HTERT RPE-1 (cell line): ENCODE measurements around the gene WIPF2.
"Not testable (repeated sequence)": the region's sequence is repeated elsewhere in the genome, so short reads cannot be mapped to it uniquely, and the experiment has no call there.

Experiments used
- in situ Hi-C: fragments of 300-500 bp; cut with MboI; formaldehyde crosslinking; loops from 4 replicates; pipeline ENCODE4 v1.14.3; 2020; ENCODE audit warnings: low sequenced_read_pairs

Gene WIPF2

DNA sequence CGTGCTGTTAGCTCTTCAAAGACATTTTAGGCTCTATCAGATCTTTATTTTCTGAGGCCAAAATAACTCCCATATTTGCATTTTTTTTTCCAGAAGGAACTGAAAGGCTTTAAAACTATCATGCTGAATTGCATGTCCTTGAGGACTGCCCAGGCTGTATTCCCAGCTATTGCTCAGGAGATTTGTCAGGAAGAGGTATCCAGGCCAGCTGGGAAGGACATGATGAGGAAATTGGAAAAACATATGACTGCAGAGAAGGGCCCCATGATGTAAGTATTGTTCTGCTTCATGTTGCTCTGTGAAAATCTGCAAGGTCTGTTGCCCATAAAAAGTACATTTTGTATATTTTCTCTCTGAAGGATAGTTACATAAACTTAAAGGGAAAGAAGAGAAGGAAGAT lies 74.3 kb downstream of the WIPF2 start:
- in situ Hi-C loops: no loop called here

DNA sequence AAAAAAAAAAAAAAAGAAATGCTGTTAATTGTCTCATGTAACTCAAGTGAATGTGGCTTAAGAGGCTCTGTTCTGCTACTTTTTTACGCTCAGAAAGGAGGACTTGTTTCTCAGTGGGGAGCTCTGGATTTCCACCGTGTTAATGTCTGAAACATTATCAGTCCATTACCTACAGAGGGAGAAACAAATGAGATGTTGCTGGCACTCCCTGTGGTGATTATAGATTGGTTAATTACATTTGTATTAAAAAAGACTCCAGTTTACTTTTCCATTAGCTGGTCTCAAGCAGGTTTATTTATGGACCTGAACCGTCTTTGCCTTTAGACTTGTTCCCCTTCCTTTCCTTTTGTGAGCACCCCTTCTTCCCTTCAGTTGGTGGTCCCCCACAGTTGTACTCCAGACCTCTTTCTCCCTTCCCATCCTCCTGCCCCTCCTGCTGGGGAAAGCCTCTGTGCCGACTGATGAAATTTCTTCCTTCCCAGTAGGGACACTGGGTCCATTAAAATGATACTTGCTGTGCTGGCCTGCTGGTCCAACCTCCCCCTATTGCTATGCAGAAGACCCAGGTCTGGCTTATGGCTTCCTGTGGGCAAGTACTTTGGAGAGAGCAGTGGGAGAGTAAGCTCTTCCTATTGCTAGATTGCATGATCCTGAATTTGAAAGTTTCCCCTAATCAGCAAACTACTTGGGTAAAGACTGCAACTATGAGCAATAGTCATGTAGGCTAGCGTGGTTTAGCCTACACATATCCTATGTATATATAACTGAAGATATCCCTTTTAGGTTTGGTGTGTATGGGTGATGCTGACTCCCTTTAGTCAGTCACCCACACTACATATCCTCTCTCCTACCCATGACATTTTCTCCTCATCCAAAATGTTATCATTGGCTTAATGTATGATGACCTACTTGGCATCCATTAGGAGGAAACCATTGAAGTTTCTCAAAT lies 76.7 kb downstream of the WIPF2 start:
- in situ Hi-C loops: no loop called here

DNA sequence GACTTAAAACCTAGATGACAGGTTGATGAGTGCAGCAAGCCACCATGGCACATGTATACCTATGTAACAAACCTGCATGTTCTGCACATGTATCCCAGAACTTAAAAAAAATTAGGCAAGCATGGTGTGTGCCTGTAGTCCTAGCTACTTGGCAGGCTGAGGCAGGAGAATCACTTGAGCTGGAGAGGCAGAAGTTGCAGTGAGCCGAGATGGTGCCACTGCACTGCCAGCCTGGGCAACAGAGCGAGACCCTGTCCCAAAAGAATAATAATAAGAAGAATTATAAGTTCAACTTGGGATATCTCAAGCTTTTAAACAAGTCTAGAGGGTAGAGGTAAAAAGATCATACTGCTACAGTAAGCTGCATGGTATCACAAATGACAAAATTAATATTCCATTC lies 78.4 kb downstream of the WIPF2 start:
- in situ Hi-C loops: no loop called here

DNA sequence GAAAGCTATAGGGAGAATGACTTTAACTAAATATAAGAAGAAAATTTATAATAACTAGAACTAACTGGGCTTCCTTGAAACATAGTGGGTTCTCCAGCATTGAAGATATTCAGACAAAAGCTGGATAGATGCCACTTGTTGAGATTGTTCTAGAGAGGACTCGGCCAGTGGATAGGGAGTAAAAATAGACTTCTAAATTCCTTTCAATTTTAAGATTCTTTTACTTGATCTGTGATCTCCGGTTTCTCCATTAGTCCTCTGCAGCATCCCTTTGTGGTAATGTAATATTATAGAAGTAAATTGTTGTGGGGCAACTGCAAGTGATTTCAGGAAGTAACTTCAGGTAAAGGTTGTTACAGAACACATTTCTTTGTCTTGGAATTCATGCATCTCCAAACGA lies 79.6 kb downstream of the WIPF2 start:
- in situ Hi-C loops: no loop called here

DNA sequence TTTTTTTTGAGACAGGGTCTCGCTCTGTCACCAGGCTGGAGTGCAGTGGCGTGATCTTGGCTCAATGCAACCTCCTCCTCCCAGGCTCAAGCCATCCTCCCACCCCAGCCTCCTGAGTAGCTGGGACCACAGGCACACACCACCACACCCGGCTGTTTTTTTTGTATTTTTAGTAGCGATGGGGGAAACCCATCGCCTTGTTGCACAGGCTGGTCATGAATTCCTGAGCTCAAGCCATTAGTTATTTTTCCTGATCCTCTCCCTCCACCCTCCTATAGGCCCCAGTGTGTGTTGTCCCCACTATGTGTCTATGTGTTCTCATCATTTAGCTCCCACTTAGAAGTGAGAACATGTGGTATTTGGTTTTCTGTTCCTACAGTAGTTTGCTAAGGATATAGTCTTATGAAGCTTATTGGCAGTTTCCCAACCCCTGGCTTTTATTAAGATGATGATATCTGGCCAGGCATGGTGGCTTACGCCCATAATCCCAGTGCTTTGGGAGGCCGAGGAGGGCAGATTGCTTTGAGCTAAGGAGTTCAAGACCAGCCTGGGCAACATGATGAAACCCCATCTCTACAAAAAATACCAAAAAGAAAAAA lies 80.2 kb downstream of the WIPF2 start:
- in situ Hi-C loops: not testable (repeated sequence)

DNA sequence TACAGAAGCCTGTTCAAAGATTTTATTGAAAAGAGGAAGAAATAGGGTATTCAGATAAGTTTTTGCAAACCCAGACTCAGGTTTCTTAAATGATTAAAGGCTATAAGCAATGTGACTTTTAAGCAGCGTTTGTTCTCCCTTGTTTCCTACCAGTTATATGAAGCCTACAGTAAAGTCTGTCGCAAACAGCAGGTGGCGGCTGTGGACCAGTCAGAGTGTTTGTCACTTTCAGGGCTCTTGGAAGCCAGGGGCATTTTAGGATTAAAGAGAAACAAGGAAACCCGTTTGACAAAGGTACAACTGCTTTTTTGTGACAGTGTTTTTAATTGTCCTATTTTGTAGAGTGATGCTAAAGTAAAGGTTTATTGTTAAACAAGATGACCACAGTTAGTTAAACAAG lies 82.2 kb downstream of the WIPF2 start:
- in situ Hi-C loops: no loop called here

DNA sequence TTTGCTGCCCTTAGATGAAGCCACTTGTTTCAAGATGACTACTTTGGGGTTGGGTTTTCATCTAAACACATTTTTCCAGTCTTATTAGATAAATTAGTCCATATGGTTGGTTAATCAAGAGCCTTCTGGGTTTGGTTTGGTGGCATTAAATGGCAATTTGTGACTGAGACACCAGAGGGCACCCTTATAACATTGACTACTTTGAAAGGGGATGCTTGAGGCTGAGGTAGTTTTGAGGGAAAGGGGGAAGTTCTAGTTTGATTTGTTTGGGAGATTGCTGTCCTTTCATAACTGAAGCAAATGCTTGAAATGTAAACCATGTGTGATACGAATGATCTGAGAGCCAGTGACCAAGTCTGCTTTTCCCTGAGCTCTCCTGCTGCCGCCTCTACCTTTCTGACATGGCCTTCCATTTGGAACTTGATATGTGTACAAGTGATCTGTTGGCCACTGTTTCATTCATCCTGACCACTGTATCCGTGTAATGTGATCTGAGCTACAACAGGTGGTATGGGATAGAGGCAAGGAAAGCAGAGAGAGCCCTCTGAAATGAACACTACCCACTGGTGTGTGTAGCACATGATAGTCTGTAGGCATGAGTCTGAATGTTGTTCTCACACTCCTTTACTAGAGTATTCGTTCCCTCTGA lies 84.0 kb downstream of the WIPF2 start:
- in situ Hi-C loops: no loop called here

DNA sequence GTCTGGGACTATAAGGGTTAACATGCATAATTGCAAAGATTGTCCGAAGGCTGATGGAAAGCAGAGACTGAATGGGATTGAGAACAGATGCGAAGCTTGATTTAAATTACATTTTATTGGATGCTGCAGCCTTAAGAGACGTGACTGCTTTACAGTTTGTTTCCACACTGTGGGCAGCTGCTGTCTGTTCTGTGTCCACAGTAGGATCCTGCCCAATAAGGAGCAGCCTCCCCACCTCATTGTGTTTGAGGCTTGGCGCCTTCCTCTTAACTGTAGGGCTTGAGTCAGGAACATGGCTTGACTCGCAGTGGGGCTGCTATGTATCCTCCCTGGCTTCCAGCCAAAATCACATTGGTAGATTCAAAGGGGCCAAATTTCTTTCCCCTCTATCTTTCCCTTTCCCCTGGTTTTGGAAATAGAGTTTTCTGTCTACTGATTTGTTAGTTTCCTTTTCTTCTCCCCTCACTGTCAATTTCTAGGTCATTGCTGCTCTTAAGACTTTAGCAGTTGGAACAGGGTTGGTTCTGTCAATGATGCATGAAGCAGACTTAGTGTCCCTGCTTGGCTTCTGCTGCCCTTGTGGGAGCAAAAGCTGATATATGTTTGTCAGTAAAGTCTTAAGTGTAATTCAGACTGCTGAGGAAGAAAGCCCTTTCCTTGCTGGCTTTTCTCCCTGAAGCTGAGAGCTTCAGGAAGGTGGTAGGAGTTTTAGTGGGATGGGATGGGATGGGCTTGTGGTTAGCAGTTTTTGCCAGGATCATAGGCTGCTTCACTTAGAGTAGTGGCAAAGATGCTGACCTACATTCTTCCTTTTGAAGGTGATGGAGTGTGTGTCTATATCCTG lies 84.8 kb downstream of the WIPF2 start:
- in situ Hi-C loops: no loop called here

DNA sequence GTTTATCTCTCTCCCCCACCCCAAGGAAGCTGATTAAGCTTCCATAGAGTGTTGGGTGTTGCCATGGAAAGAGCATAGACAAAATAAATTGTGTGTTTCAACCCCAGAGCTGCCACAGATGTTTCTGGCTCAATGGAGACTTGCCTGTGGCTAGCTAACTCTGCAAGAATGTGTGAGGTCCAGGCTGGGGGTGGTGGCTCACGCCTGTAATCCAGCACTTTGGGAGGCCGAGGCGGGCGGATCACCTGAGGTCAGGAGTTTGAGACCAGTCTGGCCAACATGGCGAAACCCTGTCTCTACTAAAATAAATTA lies 85.4 kb downstream of the WIPF2 start:
- in situ Hi-C loops: not testable (repeated sequence)

DNA sequence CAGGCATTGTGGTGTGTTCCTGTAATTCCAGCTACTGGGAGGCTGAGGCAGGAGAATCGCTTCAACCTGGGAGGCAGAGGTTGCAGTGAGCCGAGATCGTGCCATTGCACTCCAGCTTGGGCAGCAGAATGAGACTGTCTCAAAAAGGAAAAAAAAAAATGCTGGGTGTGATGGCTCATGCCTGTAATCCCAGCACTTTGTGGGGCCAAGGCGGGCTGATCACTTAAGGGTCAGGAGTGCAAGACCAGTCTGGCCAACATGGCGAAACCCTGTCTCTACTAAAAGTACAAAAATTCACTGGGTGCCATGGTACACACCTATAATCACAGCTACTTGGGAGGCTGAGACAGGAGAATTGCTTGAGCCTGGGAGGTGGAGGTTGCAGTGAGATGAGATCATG lies 85.8 kb downstream of the WIPF2 start:
- in situ Hi-C loops: not testable (repeated sequence)

DNA sequence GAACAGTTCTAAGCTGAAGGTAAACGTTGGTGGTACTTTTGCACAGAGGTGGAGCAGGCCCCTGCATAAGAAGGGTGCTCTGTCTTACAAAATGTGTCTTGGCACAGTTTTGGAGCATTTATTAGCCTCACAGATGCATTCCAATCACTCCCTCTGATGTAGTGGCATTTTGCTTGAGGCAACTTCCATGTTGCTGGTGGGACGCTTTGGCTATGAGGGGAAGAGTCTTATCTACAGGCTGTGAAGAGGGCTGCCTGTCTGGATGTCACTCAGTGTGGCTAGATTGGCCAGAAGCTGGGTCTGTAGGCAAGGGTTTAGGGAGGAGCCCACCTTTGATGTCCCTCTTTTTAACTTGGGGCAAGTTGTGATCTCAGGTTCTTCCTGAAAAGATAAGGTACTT lies 87.3 kb downstream of the WIPF2 start:
- in situ Hi-C loops: no loop called here

DNA sequence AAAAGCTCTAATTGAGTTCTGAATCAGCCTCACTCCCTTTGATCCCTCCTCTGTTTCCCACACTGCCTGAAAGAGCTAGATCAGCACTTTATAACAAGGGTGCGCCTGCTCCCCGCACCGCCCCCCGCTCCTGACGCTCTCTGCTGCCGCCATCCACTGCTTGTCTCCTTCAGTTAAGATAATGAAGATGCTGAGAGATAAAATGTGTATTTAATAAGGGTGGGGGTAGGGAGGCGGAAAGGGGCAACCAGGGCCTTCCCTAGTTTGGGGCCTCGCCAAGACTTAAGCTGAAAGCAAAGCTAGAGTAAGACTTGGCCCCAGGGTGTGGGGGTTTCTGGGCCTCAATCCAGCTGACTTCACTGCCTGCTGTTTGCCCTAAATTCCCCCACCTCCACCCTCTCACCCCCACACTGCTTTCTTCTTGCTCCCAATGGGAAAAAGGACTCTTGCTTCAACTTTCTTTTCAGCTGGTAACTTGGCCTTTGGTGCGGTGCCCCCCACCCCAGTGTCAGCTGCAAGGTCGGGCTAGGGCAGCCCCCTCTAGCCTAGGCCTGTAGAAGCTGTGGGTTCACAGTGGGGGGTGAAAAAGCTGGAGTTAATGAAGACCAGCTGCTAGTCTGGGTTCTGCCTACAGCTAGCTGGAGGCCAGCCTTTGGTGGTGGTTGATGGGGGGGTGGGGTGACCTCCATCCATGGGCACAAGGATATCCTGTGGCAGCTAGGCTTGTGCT lies 88.1 kb downstream of the WIPF2 start:
- in situ Hi-C loops: no loop called here

DNA sequence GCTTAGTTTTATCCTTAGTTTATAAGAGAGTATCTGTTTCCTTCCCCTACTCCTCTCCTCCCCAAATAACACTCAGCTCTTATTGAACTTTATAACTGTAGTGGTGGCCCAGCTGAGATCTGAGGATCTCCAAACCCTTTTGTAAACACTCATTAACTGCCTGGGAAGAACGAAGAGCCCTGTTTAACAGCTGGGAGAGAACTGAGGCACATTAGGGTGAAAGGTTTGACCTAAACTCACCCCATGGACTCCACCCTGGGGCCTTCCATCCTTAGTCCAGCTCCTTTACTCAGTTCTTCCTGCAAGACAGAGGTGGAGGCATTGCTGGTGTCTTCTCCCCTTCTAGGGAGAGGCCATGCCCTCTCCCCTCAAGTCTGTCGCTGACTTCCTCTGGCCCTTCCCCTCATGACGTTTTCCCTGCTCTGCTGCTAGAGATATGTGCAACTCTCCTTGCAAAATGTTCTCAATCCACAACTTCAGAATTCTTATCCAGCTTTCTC lies 88.7 kb downstream of the WIPF2 start:
- in situ Hi-C loops: no loop called here

DNA sequence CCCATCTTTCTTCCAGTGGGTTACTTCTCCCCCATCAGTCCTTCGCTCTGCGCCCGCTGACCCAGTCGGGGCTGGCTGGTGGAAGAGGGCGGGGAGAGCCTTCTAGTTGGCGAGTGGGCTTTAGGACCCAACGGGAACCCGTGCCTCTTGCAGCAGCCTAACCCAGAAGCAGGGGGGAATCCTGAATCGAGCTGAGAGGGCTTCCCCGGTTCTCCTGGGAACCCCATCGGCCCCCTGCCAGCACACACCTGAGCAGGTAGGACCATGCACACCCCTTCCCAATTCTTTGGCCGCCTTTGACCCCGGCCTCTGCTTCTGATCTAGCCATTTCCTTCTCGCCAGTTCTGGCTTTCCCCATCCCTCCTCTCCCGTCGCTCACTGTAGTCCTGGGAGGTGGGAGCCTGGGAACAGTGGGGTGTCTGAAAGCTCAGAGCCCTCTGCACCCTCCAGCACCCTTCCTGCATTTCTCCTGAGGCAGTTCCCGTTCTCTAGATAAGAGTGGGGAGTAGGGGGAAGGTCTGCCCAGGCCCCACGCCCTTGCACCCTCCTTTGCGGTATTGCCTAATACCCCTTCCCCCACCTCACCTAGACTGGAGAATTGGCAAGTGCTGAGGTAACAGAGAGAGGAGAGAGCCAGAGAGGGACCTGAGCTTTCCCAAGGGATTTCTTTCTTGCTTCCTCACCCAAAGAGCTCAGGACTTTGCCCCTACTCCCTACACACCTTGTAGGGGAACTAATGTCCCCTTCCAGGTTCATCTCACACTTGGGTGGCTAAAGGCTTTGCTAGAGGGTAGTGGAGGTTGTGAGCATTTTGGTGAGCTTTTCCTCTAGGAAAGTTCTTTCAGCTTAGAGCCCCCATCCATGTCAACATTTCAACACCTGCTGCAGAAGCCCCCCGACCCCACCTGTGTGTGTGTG lies 90.2 kb downstream of the WIPF2 start, which contains the start of gene RARA:
RARA (plus strand) TSS at position 150 of the 918 bp plus-strand sequence. CDS start 22,039 bp downstream, outside the sequence.
- in situ Hi-C loops: no loop called here

DNA sequence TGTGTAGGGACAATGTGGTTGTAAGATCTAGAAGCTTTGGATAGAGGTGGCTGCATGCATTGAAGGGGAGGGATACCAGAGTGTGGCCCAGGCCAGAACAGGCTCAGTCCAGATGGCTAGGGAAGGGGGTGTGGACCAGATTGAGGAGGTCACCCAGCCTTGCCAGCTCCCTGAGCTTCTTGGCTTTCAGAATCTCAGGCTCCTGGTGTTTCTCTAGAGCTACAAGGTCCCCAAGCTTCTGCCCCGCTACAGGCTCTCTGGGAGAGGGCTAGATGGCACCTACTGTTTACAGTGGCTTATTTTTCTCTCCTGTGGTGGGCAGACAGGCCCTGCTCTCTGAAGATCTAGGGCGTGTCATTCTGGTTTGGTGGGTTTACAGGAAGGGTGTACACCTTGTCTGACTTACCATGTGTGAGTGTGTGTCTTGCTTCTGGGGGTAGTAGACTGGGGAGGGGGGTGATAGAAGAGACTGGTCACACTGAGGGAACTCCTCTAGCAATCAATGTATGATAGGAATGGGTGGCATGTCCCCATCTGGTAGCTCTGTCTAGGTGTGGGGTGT lies 90.9 kb downstream of the WIPF2 start:
- in situ Hi-C loops: no loop called here

DNA sequence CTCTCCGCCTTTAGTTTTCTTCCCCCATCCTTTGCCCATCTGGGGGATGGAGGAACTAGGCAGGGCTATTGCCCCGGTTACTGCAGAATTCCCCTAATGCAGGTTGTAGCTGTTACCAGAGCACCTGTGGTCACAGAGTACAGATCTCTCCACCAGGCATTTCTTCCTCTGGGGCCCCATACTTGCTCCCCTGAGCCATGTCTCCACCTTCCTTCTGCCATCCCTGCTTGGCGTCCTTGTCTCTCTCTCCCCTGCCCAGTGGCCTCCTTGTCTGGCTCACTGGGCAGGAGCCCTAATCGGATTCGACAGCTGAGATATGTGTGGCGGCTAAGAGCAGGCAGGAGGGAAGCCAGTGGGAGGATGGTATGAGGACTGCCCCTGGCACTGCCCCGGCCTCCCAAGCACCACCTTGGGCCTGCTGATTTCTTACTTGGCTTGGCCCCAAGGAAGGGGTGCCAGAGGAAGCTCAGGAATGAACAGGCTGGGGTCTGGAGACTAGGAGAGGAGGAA lies 91.8 kb downstream of the WIPF2 start:
- in situ Hi-C loops: no loop called here

DNA sequence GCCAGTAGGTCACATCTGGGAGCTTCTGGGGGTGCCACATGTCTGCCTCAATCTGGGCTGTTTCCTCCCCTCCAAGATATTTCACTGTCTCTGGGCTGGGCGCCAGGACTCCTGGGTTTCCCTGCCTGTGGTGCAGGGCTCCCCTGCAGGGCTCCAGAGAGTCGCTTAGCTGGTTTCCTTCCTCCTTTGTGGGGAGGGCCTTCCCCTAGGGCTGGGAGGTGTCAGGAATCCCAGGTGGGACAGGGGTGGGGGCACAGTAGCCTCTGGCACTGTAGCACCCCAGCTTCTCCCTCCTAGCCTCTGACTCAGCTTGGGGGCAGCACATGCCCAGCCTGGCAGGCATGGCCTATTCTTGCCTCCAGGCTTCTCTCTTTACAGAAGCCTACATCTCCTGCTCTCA lies 92.5 kb downstream of the WIPF2 start:
- in situ Hi-C loops: no loop called here

DNA sequence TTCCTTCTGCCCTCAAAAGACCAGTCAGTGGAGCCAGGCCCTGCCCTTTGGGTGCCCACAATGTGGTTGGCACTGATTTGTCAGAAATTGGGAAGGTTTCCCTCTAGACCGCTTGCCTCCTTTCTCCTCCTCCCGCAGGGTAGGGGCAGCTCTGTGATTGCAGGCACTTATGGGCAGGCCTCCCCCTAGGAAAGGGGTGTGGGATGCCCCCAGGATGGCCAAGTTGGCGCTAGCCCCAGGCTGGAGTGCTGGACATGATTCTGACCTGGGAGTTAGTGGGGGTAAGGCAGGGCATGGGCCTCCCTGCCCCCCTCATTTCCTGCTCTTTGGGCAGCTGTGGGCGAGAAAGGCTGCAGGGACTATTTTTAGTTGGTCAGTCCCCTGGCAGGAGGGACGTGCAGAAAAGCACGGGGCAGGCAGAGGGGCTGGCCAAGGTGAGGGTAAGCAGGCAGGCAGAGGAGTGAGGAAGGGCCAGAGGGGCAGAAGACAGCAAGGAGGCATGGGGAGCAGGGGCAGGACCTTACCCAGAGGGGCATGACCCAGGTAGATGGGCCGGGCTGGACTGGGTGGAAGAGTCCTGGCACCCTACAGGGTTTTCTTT lies 93.1 kb downstream of the WIPF2 start:
- in situ Hi-C loops: no loop called here
